WTC11 (cell line): ENCODE data around the gene SAMD4A.

Experiments used
- ATF3 ChIP-seq: sonication (generic); formaldehyde crosslinking; conservative IDR thresholded peaks from 2 replicates; pipeline ENCODE4 v1.8.1; 2022; ENCODE audit warnings: mild to moderate bottlenecking, missing genetic modification reagents
- CREB1 ChIP-seq: sonication (generic); formaldehyde crosslinking; IDR thresholded peaks from 2 replicates; pipeline ENCODE4 v1.8.0; 2023; ENCODE audit warnings: mild to moderate bottlenecking, missing genetic modification reagents
- CTCF ChIP-seq: fragments of 200-600 bp; IDR thresholded peaks from 2 replicates; pipeline ENCODE4 v1.8.0; 2022; ENCODE audit warnings: antibody characterized with exemption
- ZNF317 ChIP-seq: sonication (generic); formaldehyde crosslinking; IDR thresholded peaks from 2 replicates; pipeline ENCODE4 v1.8.1; 2023; ENCODE audit warnings: low read depth, mild to moderate bottlenecking, moderate library complexity, missing genetic modification reagents, borderline replicate concordance
- ZNF532 ChIP-seq: fragments of 250-450 bp; sonication (Bioruptor Pico); IDR thresholded peaks from 2 replicates; pipeline ENCODE4 v1.9.0; 2021; ENCODE audit warnings: mild to moderate bottlenecking, borderline replicate concordance

- no peak for TF ChIP-seq ZNF317
- no peak for TF ChIP-seq CTCF
- no peak for TF ChIP-seq ZNF532
- no peak for TF ChIP-seq CREB1 (CRISPR knock-in tag)
- no peak for TF ChIP-seq ATF3 (CRISPR knock-in tag)
Observed at GRCh38 chr14:54788701-54789100, 221.8 kb downstream of the SAMD4A start.
